ENCODE data around the gene TSPAN5.
A peak's percentile ranks its signal among the peaks of the same experiment; 100 is the strongest.

TSPAN5 gene

DNA sequence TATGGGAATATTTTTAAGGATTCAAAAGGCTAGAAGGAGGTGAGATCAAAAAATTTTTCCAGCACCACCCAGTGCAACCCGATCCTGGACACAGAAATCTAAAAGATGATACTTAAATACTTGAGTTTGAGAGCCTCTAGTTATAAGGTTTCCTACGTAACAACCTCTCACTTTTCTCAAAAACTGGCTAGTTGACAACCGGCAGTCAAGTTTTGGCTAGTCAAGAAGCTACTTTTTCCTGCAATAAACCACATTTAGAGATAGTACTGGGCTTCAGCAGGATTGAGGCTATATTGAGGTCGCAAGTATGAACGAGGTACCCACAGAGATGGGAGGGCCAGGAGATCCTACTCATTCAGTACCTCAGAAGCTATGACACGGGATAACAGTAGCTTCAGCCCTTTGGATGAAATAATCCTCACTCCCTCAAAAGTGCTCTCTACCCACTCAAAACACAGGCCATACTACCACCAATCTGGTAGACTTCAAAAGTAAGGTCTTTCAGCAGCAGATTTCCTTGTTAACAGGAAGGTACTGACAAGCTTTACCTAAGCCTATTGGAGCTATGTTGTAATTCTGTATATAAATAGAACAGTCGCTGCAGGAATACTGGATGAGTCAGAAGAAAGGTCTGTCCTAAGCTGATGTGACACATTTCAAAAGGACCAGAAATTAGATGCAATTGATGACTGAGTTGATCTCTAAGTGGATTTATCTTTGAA is 1.5 kb upstream of the TSPAN5 start:
- TF ChIP-seq BACH2 (CRISPR knock-in tag; IDR thresholded peaks at IDR 0.05; ENCODE audit: borderline replicate concordance) = no peak
- ATAC-seq = no peak

DNA sequence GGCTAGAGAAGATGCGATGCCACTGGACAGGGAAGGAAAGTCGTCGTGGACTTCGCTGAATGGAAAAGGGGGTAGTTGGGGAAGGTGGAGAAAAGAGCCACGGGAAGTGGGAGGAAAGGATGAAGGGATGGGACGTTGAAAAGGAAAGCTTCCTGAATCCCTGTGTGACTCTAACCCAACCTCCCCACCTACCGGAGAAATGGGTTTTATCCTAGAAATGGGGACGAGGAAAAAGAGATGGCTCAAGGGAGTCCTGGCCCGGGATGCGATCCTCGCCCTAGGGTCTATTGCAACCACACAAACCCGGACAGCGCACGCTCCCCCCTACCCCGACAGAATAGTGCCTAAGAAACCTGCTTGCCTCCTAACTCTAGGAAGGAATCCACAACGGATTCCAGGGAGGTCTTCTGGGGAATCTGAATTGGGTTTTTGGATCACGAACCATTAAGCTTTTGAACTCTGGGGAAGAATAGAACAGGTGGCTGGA is 738 bp upstream of the TSPAN5 start:
- TF ChIP-seq TCF4 (CRISPR knock-in tag; IDR thresholded peaks at IDR 0.05; ENCODE audit: borderline replicate concordance) (no peak), GLIS3 (CRISPR knock-in tag; IDR thresholded peaks at IDR 0.05) (no peak), TOX (CRISPR knock-in tag; IDR thresholded peaks at IDR 0.05; ENCODE audit: borderline replicate concordance) (no peak), ISL1 (CRISPR knock-in tag; IDR thresholded peaks at IDR 0.05) (no peak), BACH2 (CRISPR knock-in tag; IDR thresholded peaks at IDR 0.05; ENCODE audit: borderline replicate concordance) (no peak), ESRRG (CRISPR knock-in tag; IDR thresholded peaks at IDR 0.05) (no peak), ZNF70 (CRISPR knock-in tag; IDR thresholded peaks at IDR 0.05) (no peak), RARB (CRISPR knock-in tag; IDR thresholded peaks at IDR 0.05) (no peak), ZNF565 (CRISPR knock-in tag; conservative IDR thresholded peaks at IDR 0.05; ENCODE audit: low read depth) (no peak), ZFP30 (CRISPR knock-in tag; IDR thresholded peaks at IDR 0.05) (no peak), CREB5 (CRISPR knock-in tag; IDR thresholded peaks at IDR 0.05; ENCODE audit: low read depth) (no peak)
- TF ChIP-seq, protein P1, sequence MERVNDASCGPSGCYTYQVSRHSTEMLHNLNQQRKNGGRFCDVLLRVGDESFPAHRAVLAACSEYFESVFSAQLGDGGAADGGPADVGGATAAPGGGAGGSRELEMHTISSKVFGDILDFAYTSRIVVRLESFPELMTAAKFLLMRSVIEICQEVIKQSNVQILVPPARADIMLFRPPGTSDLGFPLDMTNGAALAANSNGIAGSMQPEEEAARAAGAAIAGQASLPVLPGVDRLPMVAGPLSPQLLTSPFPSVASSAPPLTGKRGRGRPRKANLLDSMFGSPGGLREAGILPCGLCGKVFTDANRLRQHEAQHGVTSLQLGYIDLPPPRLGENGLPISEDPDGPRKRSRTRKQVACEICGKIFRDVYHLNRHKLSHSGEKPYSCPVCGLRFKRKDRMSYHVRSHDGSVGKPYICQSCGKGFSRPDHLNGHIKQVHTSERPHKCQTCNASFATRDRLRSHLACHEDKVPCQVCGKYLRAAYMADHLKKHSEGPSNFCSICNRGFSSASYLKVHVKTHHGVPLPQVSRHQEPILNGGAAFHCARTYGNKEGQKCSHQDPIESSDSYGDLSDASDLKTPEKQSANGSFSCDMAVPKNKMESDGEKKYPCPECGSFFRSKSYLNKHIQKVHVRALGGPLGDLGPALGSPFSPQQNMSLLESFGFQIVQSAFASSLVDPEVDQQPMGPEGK (CRISPR knock-in tag; IDR thresholded peaks at IDR 0.05; ENCODE audit: borderline replicate concordance) = no peak
- TF ChIP-seq, protein P2, sequence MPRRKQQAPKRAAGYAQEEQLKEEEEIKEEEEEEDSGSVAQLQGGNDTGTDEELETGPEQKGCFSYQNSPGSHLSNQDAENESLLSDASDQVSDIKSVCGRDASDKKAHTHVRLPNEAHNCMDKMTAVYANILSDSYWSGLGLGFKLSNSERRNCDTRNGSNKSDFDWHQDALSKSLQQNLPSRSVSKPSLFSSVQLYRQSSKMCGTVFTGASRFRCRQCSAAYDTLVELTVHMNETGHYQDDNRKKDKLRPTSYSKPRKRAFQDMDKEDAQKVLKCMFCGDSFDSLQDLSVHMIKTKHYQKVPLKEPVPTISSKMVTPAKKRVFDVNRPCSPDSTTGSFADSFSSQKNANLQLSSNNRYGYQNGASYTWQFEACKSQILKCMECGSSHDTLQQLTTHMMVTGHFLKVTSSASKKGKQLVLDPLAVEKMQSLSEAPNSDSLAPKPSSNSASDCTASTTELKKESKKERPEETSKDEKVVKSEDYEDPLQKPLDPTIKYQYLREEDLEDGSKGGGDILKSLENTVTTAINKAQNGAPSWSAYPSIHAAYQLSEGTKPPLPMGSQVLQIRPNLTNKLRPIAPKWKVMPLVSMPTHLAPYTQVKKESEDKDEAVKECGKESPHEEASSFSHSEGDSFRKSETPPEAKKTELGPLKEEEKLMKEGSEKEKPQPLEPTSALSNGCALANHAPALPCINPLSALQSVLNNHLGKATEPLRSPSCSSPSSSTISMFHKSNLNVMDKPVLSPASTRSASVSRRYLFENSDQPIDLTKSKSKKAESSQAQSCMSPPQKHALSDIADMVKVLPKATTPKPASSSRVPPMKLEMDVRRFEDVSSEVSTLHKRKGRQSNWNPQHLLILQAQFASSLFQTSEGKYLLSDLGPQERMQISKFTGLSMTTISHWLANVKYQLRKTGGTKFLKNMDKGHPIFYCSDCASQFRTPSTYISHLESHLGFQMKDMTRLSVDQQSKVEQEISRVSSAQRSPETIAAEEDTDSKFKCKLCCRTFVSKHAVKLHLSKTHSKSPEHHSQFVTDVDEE (CRISPR knock-in tag; IDR thresholded peaks at IDR 0.05) = no peak
- TF ChIP-seq, protein P3, sequence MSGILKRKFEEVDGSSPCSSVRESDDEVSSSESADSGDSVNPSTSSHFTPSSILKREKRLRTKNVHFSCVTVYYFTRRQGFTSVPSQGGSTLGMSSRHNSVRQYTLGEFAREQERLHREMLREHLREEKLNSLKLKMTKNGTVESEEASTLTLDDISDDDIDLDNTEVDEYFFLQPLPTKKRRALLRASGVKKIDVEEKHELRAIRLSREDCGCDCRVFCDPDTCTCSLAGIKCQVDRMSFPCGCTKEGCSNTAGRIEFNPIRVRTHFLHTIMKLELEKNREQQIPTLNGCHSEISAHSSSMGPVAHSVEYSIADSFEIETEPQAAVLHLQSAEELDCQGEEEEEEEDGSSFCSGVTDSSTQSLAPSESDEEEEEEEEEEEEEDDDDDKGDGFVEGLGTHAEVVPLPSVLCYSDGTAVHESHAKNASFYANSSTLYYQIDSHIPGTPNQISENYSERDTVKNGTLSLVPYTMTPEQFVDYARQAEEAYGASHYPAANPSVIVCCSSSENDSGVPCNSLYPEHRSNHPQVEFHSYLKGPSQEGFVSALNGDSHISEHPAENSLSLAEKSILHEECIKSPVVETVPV (CRISPR knock-in tag; IDR thresholded peaks at IDR 0.05) = no peak
- TF ChIP-seq, protein P4, sequence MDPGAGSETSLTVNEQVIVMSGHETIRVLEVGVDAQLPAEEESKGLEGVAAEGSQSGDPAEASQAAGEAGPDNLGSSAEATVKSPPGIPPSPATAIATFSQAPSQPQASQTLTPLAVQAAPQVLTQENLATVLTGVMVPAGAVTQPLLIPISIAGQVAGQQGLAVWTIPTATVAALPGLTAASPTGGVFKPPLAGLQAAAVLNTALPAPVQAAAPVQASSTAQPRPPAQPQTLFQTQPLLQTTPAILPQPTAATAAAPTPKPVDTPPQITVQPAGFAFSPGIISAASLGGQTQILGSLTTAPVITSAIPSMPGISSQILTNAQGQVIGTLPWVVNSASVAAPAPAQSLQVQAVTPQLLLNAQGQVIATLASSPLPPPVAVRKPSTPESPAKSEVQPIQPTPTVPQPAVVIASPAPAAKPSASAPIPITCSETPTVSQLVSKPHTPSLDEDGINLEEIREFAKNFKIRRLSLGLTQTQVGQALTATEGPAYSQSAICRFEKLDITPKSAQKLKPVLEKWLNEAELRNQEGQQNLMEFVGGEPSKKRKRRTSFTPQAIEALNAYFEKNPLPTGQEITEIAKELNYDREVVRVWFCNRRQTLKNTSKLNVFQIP (CRISPR knock-in tag; IDR thresholded peaks at IDR 0.05; ENCODE audit: borderline replicate concordance, low read depth) = no peak
- peak; percentile 26 for ATAC-seq

GRCh38 chr4:98657531-98658286 is 702 bp downstream of the TSPAN5 start:
- TF ChIP-seq GLIS3 (CRISPR knock-in tag; IDR thresholded peaks at IDR 0.05) (no peak), ZFP3 (CRISPR knock-in tag; IDR thresholded peaks at IDR 0.05) (peak; percentile 65; the same call in 1 of the 2 replicates)
- peak; percentile 72 for ATAC-seq

- TF ChIP-seq TCF4 (CRISPR knock-in tag; IDR thresholded peaks at IDR 0.05; ENCODE audit: borderline replicate concordance) (no peak), GLIS3 (CRISPR knock-in tag; IDR thresholded peaks at IDR 0.05) (no peak)
- TF ChIP-seq, protein P3 (CRISPR knock-in tag; IDR thresholded peaks at IDR 0.05) = no peak
- no peak for ATAC-seq
These were observed 1.5 kb downstream of the TSPAN5 start for GRCh38 chr4:98656886-98657285.

Measured in SK-N-SH treated with all-trans-retinoic acid at 6 μM for 48 hours (cell line).